Activated B cell treated with CpG ODN at 0.5 μM for 24 hours (primary cell): Measurements from ENCODE around the gene NAALADL2. TPM values are rescaled to one million over a fixed set of nuclear protein-coding genes. Genes with fewer than 3 reads are reported as not detected.

ENCODE experiments used
- ATAC-seq: fragments of 200-7000 bp; cut with Tn5 transposase; one replicate; pipeline ENCODE4 v1.10.0; 2021; ENCODE audit warnings: low read depth, mild to moderate bottlenecking, moderate library complexity
- CTCF ChIA-PET: fragments of 350-600 bp; sonication (Branson Sonifier 250); formaldehyde crosslinking; loops from one replicate; lab custom pipeline; 2021; ENCODE audit warnings: antibody characterized with exemption; lab: Charles Lee
- POLR2A ChIA-PET: fragments of 350-600 bp; sonication (Branson Sonifier 250); formaldehyde crosslinking; loops from one replicate; lab custom pipeline; 2021; ENCODE audit warnings: antibody characterized with exemption; lab: Charles Lee
- DNase-seq: peaks from one replicate; pipeline ENCODE4 v3.0.0; 2022
- H3K27ac Mint-ChIP-seq: one replicate; pipeline ENCODE4 v1.8.0; 2020; ENCODE audit warnings: mixed read lengths
- H3K27me3 Mint-ChIP-seq: one replicate; pipeline ENCODE4 v1.8.0; 2021; ENCODE audit warnings: mixed read lengths
- H3K36me3 Mint-ChIP-seq: one replicate; pipeline ENCODE4 v1.8.0; 2021; ENCODE audit warnings: low read depth, mixed read lengths
- H3K4me1 Mint-ChIP-seq: one replicate; pipeline ENCODE4 v1.8.0; 2021; ENCODE audit warnings: mixed read lengths
- H3K4me3 Mint-ChIP-seq: one replicate; pipeline ENCODE4 v1.8.0; 2020; ENCODE audit warnings: mild to moderate bottlenecking, mixed read lengths
- H3K9me3 Mint-ChIP-seq: one replicate; pipeline ENCODE4 v1.8.0; 2020; ENCODE audit warnings: mixed read lengths
- CTCF ChIP-seq: fragments of 200-600 bp; IDR thresholded peaks from one replicate; pipeline ENCODE4 v1.8.0; 2022; ENCODE audit warnings: antibody characterized with exemption, mild to moderate bottlenecking
- intact Hi-C: fragments of 100-400 bp; cut with micrococcal nuclease; formaldehyde crosslinking; loops from one replicate; pipeline ENCODE4 v1.15.1; 2024
- total RNA-seq: library from RNA; stranded (reverse); gene quantifications from 2 replicates; pipeline ENCODE4 v1.2.3, GENCODE V29; 2022

NAALADL2 gene
- total RNA-seq, 1 donor from 2014 or later = not detected

GRCh38 chr3:175554801-175555200 is 695.7 kb downstream of the NAALADL2 start:
- Mint-ChIP-seq H3K4me3 (no peak overlapping the region), H3K9me3 (peaks cover 14% of the 10 kb centered on the region), H3K27ac (no peak overlapping the region), H3K36me3 (no peaks in the 10 kb centered on the region), H3K4me1 (no peaks in the 10 kb centered on the region), H3K27me3 (no peaks in the 10 kb centered on the region)
- POLR2A ChIA-PET = no interaction called here
- ATAC-seq = no peak
- no peak for DNase-seq
- TF ChIP-seq CTCF = no peak
- CTCF ChIA-PET = no interaction called here
- intact Hi-C loops = no loop called here

GRCh38 chr3:175558261-175558660 is 699.1 kb downstream of the NAALADL2 start:
- Mint-ChIP-seq H3K4me1 (no peaks in the 10 kb centered on the region), H3K36me3 (no peaks in the 10 kb centered on the region), H3K27ac (no peak overlapping the region), H3K27me3 (no peaks in the 10 kb centered on the region), H3K9me3 (peaks cover 8% of the 10 kb centered on the region), H3K4me3 (no peak overlapping the region)
- DNase-seq (no peak), ATAC-seq (no peak)
- ChIA-PET CTCF (no interaction called here), POLR2A (no interaction called here)
- TF ChIP-seq CTCF = no peak
- intact Hi-C loops = no loop called here

GRCh38 chr3:175564363-175564762 is 705.2 kb downstream of the NAALADL2 start:
- POLR2A ChIA-PET = no interaction called here
- no peak for TF ChIP-seq CTCF
- DNase-seq (no peak), ATAC-seq (no peak)
- Mint-ChIP-seq H3K4me1 (no peaks in the 10 kb centered on the region), H3K27ac (no peak overlapping the region), H3K36me3 (no peaks in the 10 kb centered on the region), H3K27me3 (no peaks in the 10 kb centered on the region), H3K9me3 (peaks cover 3% of the 10 kb centered on the region), H3K4me3 (no peak overlapping the region)
- intact Hi-C loops = no loop called here
- CTCF ChIA-PET = no interaction called here

- H3K27ac Mint-ChIP-seq = no peak overlapping the region
- ChIA-PET POLR2A (no interaction called here), CTCF (no interaction called here)
- no peak for TF ChIP-seq CTCF
- no peaks in the 10 kb centered on the region for H3K9me3 Mint-ChIP-seq
- no peaks in the 10 kb centered on the region for H3K4me1 Mint-ChIP-seq
- DNase-seq = no peak
- no peak overlapping the region for H3K4me3 Mint-ChIP-seq
- no peaks in the 10 kb centered on the region for H3K27me3 Mint-ChIP-seq
- no peaks in the 10 kb centered on the region for H3K36me3 Mint-ChIP-seq
- intact Hi-C loops = no loop called here
- ATAC-seq = no peak
Observed at GRCh38 chr3:175571096-175571495, 712.0 kb downstream of the NAALADL2 start.

- ATAC-seq (no peak), DNase-seq (no peak)
- ChIA-PET CTCF (no interaction called here), POLR2A (no interaction called here)
- no peaks in the 10 kb centered on the region for H3K36me3 Mint-ChIP-seq
- no peaks in the 10 kb centered on the region for H3K4me1 Mint-ChIP-seq
- TF ChIP-seq CTCF = no peak
- no peaks in the 10 kb centered on the region for H3K27me3 Mint-ChIP-seq
- intact Hi-C loops = no loop called here
- no peak overlapping the region for H3K4me3 Mint-ChIP-seq
- no peaks in the 10 kb centered on the region for H3K9me3 Mint-ChIP-seq
- no peak overlapping the region for H3K27ac Mint-ChIP-seq
Observed at GRCh38 chr3:175573226-175573625, 714.1 kb downstream of the NAALADL2 start.
